Measurements from ENCODE around the gene SPOCK1. TPM values are rescaled to one million over a fixed set of nuclear protein-coding genes. Genes with fewer than 3 reads are reported as not detected.

SPOCK1 gene
- polyA plus RNA-seq, 2 of the 4 experiments (the other 2 are of a cell fraction): 28.9 to 40.8 TPM

GRCh38 chr5:136985785-136986475 is 513.2 kb downstream of the SPOCK1 start:
- Histone ChIP-seq H3K9me3 (no peaks in the 10 kb centered on the region), H3K4me1 (no peaks in the 10 kb centered on the region), H3K4me2 (no peak overlapping the region), H3K27ac (no peak overlapping the region), H3K4me3 (no peak overlapping the region)
- ChIA-PET POLR2A (no interaction called here), CTCF (no interaction called here)
- DNase-seq (ENCODE audit: low read depth in 1 of 2, low spot score in 1 of 2) (no peak), ATAC-seq (no peak), FAIRE-seq (no peak)
- 70% methylated on average over 2 of the region's 2 CpGs for WGBS (ENCODE audit: missing lambda C conversion rate)
- TF ChIP-seq MYC (IDR thresholded peaks at IDR 0.05; ENCODE audit: borderline replicate concordance, low read length): no peak
- TF ChIP-seq POLR2A (IDR thresholded peaks at IDR 0.05; ENCODE audit: low read length): no peak
- TF ChIP-seq MAX (IDR thresholded peaks at IDR 0.05): no peak
- no peak for TF ChIP-seq RNF2 (IDR thresholded peaks at IDR 0.05; ENCODE audit: borderline replicate concordance, low read depth)
- no peak for TF ChIP-seq RARB (CRISPR knock-in tag; IDR thresholded peaks at IDR 0.05)
- TF ChIP-seq E2F6 (IDR thresholded peaks at IDR 0.05; ENCODE audit: borderline replicate concordance, low read depth): no peak

- Histone ChIP-seq H3K27ac (no peak overlapping the region), H3K4me2 (no peak overlapping the region), H3K4me1 (no peaks in the 10 kb centered on the region), H3K9me3 (no peaks in the 10 kb centered on the region), H3K4me3 (no peak overlapping the region)
- FAIRE-seq (no peak), ATAC-seq (no peak), DNase-seq (ENCODE audit: low read depth in 1 of 2, low spot score in 1 of 2) (no peak)
- TF ChIP-seq FOXS1 (CRISPR knock-in tag; IDR thresholded peaks at IDR 0.05) (no peak), CBX8 (IDR thresholded peaks at IDR 0.05) (no peak), SMC3 (IDR thresholded peaks at IDR 0.05) (no peak), ESRRA (IDR thresholded peaks at IDR 0.05; ENCODE audit: borderline replicate concordance, low read length) (no peak)
- CTCF ChIA-PET: no interaction called here
- WGBS (ENCODE audit: missing lambda C conversion rate): 55% methylated on average over 4 of the region's 4 CpGs
- POLR2A ChIA-PET: no interaction called here
Measured at GRCh38 chr5:136984772-136985446, 514.2 kb downstream of the SPOCK1 start.

GRCh38 chr5:136981936-136982335 is 517.2 kb downstream of the SPOCK1 start:
- Histone ChIP-seq H3K4me1 (no peaks in the 10 kb centered on the region), H3K9me3 (no peaks in the 10 kb centered on the region), H3K4me3 (no peak overlapping the region), H3K27ac (no peak overlapping the region), H3K4me2 (no peak overlapping the region)
- CTCF ChIA-PET: interaction anchor here (0.9 kb wide), 1 partner anchor 41 kb away, joined by 3 read pairs; no protein-coding TSS in a partner anchor
- DNase-seq (ENCODE audit: low read depth in 1 of 2, low spot score in 1 of 2) (no peak), FAIRE-seq (no peak), ATAC-seq (no peak)
- 56% methylated on average over 2 of the region's 2 CpGs for WGBS (ENCODE audit: missing lambda C conversion rate)
- no peak for TF ChIP-seq PHF8 (IDR thresholded peaks at IDR 0.05; ENCODE audit: borderline replicate concordance, low read depth)
- no peak for TF ChIP-seq HOXA7 (CRISPR knock-in tag; IDR thresholded peaks at IDR 0.05)
- TF ChIP-seq REST (IDR thresholded peaks at IDR 0.05): no peak
- TF ChIP-seq FOXS1 (CRISPR knock-in tag; IDR thresholded peaks at IDR 0.05): no peak
- no peak for TF ChIP-seq CEBPB (IDR thresholded peaks at IDR 0.05)
- TF ChIP-seq EHF (CRISPR knock-in tag; IDR thresholded peaks at IDR 0.05): no peak
- no peak for TF ChIP-seq KDM5A (IDR thresholded peaks at IDR 0.05)
- TF ChIP-seq EHMT2 (IDR thresholded peaks at IDR 0.05; ENCODE audit: low read depth): no peak
- no peak for TF ChIP-seq JUNB (IDR thresholded peaks at IDR 0.05)
- no peak for TF ChIP-seq RCOR1 (IDR thresholded peaks at IDR 0.05; ENCODE audit: low read depth, low read length)
- POLR2A ChIA-PET: no interaction called here
